GM06990 (cell line): ENCODE measurements around the gene SH3TC1.

Experiments
- DNase-seq: peaks from one replicate; pipeline ENCODE4 v3.0.0-alpha.2; 2011; ENCODE audit not compliant: insufficient read length; ENCODE audit errors: extremely low read depth
- H3K27me3 ChIP-seq: replicated peaks from 2 replicates; pipeline ENCODE4 v1.6.0; 2011; ENCODE audit warnings: low read length; ENCODE audit not compliant: control insufficient read depth, insufficient read depth
- H3K36me3 ChIP-seq: 2 replicates; pipeline ENCODE4 v1.5.1; 2011; ENCODE audit warnings: low read length; ENCODE audit not compliant: control insufficient read depth, insufficient read depth
- H3K4me3 ChIP-seq: replicated peaks from 2 replicates; pipeline ENCODE4 v1.5.1; 2011; ENCODE audit warnings: low read depth, mild to moderate bottlenecking, control low read depth, low read length
- CTCF ChIP-seq: IDR thresholded peaks from 2 replicates; pipeline ENCODE4 v1.5.1; 2011; ENCODE audit warnings: low read length, control low read depth, mild to moderate bottlenecking, inconsistent platforms; ENCODE audit not compliant: insufficient read depth, poor library complexity, severe bottlenecking

SH3TC1 gene

GRCh38 chr4:8247047-8247930 is 48.2 kb downstream of the SH3TC1 start:
- no peak overlapping the region for H3K4me3 ChIP-seq
- TF ChIP-seq CTCF, result no peak
- no peaks in the 10 kb centered on the region for H3K27me3 ChIP-seq
- no peaks in the 10 kb centered on the region; the same call in 1 of the 2 replicates for H3K36me3 ChIP-seq
- no peak for DNase-seq

- Histone ChIP-seq H3K27me3 (no peaks in the 10 kb centered on the region), H3K36me3 (no peaks in the 10 kb centered on the region), H3K4me3 (no peak overlapping the region)
- DNase-seq, result no peak
- TF ChIP-seq CTCF, result no peak
Observed at GRCh38 chr4:8248091-8248490, 49.0 kb downstream of the SH3TC1 start.

- DNase-seq, result no peak
- H3K4me3 ChIP-seq, result no peak overlapping the region
- H3K27me3 ChIP-seq, result no peaks in the 10 kb centered on the region
- no peak for TF ChIP-seq CTCF
- no peaks in the 10 kb centered on the region for H3K36me3 ChIP-seq
Observed at GRCh38 chr4:8250227-8250626, 51.1 kb downstream of the SH3TC1 start.

GRCh38 chr4:8250637-8251036 is 51.5 kb downstream of the SH3TC1 start:
- TF ChIP-seq CTCF, result no peak
- DNase-seq, result no peak
- Histone ChIP-seq H3K4me3 (no peak overlapping the region), H3K36me3 (no peaks in the 10 kb centered on the region), H3K27me3 (no peaks in the 10 kb centered on the region)

- no peak for DNase-seq
- Histone ChIP-seq H3K27me3 (no peaks in the 10 kb centered on the region), H3K36me3 (no peaks in the 10 kb centered on the region), H3K4me3 (no peak overlapping the region)
- no peak for TF ChIP-seq CTCF
Observed at GRCh38 chr4:8251110-8251883, 52.2 kb downstream of the SH3TC1 start.
